ENCODE results near the gene RING1.

GRCh38 chr6:33178755-33179475 lies 29.4 kb upstream of the RING1 start:
- TF ChIP-seq CTCF (IDR thresholded peaks at IDR 0.05) (no peak), MXI1 (IDR thresholded peaks at IDR 0.05; ENCODE audit: low read depth, low read length) (no peak)

Measured in SK-N-SH (cell line).